K562 (cell line): ENCODE results near the gene ZNF778. TPM values are rescaled to one million over a fixed set of nuclear protein-coding genes. Genes with fewer than 3 reads are reported as not detected.
A peak's percentile ranks its signal among the peaks of the same experiment; 100 is the strongest.

Experiments used
- ATF3 ChIP-seq, 2 experiments: fragments of 450-650 bp in 1 of 2; sonication (generic) in 1 of 2; formaldehyde crosslinking in 1 of 2; IDR thresholded peaks in 1 of 2; conservative IDR thresholded peaks in 1 of 2; 2 replicates each; pipeline versions ENCODE4 v1.6.1 to v1.8.1; 2016 to 2023; ENCODE audit warnings: mild to moderate bottlenecking in 2 of 2, moderate library complexity in 2 of 2, inconsistent platforms in 1 of 2, missing genetic modification reagents in 1 of 2
- BRF2 ChIP-seq: IDR thresholded peaks from 3 replicates; pipeline ENCODE4 v1.6.1; 2011; ENCODE audit warnings: borderline replicate concordance, mild to moderate bottlenecking; ENCODE audit not compliant: insufficient read length, insufficient read depth
- COPS2 ChIP-seq: fragments of 450-650 bp; conservative IDR thresholded peaks from 2 replicates; pipeline ENCODE4 v1.6.1; 2016; ENCODE audit warnings: mild to moderate bottlenecking, moderate library complexity
- CREM ChIP-seq: IDR thresholded peaks from 2 replicates; pipeline ENCODE4 v1.6.1; 2014; ENCODE audit warnings: antibody characterized with exemption, low read depth
- CXXC5 ChIP-seq: fragments of 250-450 bp; sonication (Bioruptor Pico); IDR thresholded peaks from 2 replicates; pipeline ENCODE4 v1.8.0; 2022; ENCODE audit warnings: inconsistent platforms, mild to moderate bottlenecking, moderate library complexity
- DNMT1 ChIP-seq: fragments of 450-650 bp; IDR thresholded peaks from 2 replicates; pipeline ENCODE4 v1.6.1; 2016; ENCODE audit warnings: antibody characterized with exemption, mild to moderate bottlenecking
- GABPB2 ChIP-seq: fragments of 250-450 bp; sonication (Bioruptor Pico); conservative IDR thresholded peaks from 2 replicates; pipeline ENCODE4 v1.5.1; 2021; ENCODE audit warnings: mild to moderate bottlenecking
- MLLT1 ChIP-seq, 2 experiments: fragments of 450-650 bp; IDR thresholded peaks; 2 replicates each; pipeline ENCODE4 v1.6.1; 2016
- MXI1 ChIP-seq: IDR thresholded peaks from 2 replicates; pipeline ENCODE4 v1.6.1; 2011; ENCODE audit warnings: low read depth, mild to moderate bottlenecking, improper control_type of control experiment, low read length
- NR4A1 ChIP-seq, 2 experiments: fragments of 250-450 bp in 1 of 2; fragments of 450-650 bp in 1 of 2; sonication (Bioruptor Pico) in 1 of 2; IDR thresholded peaks; 2 replicates each; pipeline versions ENCODE4 v1.4.0 to v1.6.1; 2016 to 2020; ENCODE audit warnings: mild to moderate bottlenecking in 2 of 2, missing compliant biosample characterization in 1 of 2, missing genetic modification characterization in 1 of 2, moderate library complexity in 1 of 2
- RAD51 ChIP-seq: fragments of 450-650 bp; IDR thresholded peaks from 2 replicates; pipeline ENCODE4 v1.7.1; 2016; ENCODE audit warnings: low read depth, mild to moderate bottlenecking, borderline replicate concordance
- RBM39 ChIP-seq: fragments of 200-400 bp; formaldehyde crosslinking; optimal IDR thresholded peaks from 2 replicates; pipeline ENCODE3; 2018; ENCODE audit warnings: low read depth, low read length
- SIRT6 ChIP-seq: IDR thresholded peaks from one replicate; pipeline ENCODE4 v1.6.1; 2012; ENCODE audit warnings: low read depth, mild to moderate bottlenecking, control low read depth, inconsistent platforms, low read length, moderate library complexity
- SNRNP70 ChIP-seq: fragments of 200-400 bp; formaldehyde crosslinking; optimal IDR thresholded peaks from 2 replicates; pipeline ENCODE3; 2017; ENCODE audit warnings: low read depth, low read length
- SUPT5H ChIP-seq: fragments of 450-650 bp; IDR thresholded peaks from 2 replicates; pipeline ENCODE4 v1.6.1; 2016
- TRIM24 ChIP-seq, 2 experiments: fragments of 450-650 bp; IDR thresholded peaks; 2 replicates each; pipeline ENCODE4 v1.6.1; 2016
- ZNF316 ChIP-seq: fragments of 450-650 bp; IDR thresholded peaks from 2 replicates; pipeline ENCODE4 v1.6.1; 2016
- ZNF354B ChIP-seq: fragments of 250-450 bp; sonication (Bioruptor Pico); IDR thresholded peaks from 2 replicates; pipeline ENCODE4 v1.4.0; 2020
- ZNF398 ChIP-seq: fragments of 250-450 bp; sonication (Bioruptor Pico); IDR thresholded peaks from 2 replicates; pipeline ENCODE4 v1.8.0; 2021; ENCODE audit warnings: moderate library complexity, mild to moderate bottlenecking, inconsistent platforms
- polyA plus RNA-seq, 8 experiments: library from polyadenylated mRNA; depleted of rRNA in 4 of 8; stranded (reverse) in 5 of 8; unstranded in 3 of 8; fragments of >200 nt; fragmentation: Nextera tagmentation in 2 of 8; fragmentation: Illumina TruSeq in 1 of 8; extraction: Ambion mirVana in 2 of 8; extraction: Trizol in 1 of 8; gene quantifications; 2 replicates each; pipeline versions ENCODE4 v1.2.1 to v1.2.3, GENCODE V29; 2011 to 2014; ENCODE audit warnings: inconsistent platforms in 1 of 8, missing spikeins in 1 of 8
- total RNA-seq, 7 experiments: library from RNA; depleted of rRNA in 6 of 7; stranded (reverse); fragments of >200 nt in 6 of 7; fragmentation: Illumina TruSeq in 2 of 7; extraction: Trizol in 2 of 7; gene quantifications; 2 replicates each; pipeline versions ENCODE4 v1.2.1 to v1.2.3, GENCODE V29; 2011 to 2021; ENCODE audit warnings: low replicate concordance in 1 of 7
- TF ChIP-seq, protein P1 (sequence below): fragments of 450-650 bp; IDR thresholded peaks from 2 replicates; pipeline ENCODE4 v1.6.1; 2016; ENCODE audit warnings: low read depth, mild to moderate bottlenecking, moderate library complexity

ZNF778 gene
- total and polyA plus RNA-seq, 9 of the 15 experiments (the other 6 are each of a cell fraction or from before 2014, with no cell fraction given): 0.70 to 60.6 (median 7.5) TPM

DNA sequence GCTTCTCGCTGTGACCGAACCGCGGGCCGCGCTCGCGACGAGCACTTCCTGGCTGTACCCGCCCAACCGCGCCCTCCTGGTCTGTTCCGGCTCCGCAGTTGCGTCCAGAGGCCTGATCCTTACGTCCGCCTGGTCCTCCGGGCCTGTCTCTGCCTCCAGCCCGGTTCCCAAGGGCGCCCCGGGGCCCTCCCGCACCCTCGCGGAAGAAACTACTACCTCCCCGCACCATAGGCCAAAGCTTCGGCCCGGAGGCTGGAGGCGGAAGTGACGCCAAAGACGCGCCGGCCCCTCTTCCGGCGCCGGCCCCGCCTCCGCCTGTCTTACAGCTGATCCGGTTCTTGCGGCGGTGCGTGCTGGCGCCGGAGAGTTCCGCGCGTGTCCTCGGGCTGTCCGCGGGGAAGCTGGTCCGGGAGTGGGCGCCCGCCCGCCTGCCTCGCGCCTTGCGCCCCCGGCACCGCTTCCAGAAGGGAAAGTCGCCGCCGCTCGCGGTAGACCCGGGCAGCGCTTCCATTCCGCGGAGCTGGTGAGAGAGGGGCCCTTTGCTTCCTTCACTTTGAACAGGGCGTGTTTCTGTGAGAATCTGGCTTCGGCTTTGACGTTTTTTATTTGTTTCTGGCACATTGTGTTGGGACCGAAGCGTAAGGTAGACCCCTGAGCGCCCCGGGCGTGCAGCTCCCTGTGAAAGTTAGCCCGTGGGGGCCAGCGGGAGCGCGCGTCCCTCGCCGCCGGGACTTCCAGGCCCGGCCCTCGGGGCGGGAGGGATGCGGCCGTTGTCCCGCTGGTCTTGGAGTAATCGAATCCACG is at the start of gene ZNF778 (continued):
- TF ChIP-seq ZNF398 (CRISPR knock-in tag) (no peak), RAD51 (no peak), MXI1 (0 out of 2 replicates have a peak, but pooled peaks have one; percentile 51), MLLT1 (IDR thresholded peaks at IDR 0.05) (peak in 1 of 2 experiments; percentile 68; a peak in 2 of 4 replicates), RBM39 (no peak), SUPT5H (peak; percentile 90), SIRT6 (no peak), NR4A1 (CRISPR knock-in tag; IDR thresholded peaks at IDR 0.05) (no peak), NR4A1 (tag; IDR thresholded peaks at IDR 0.05) (no peak), COPS2 (no peak), GABPB2 (CRISPR knock-in tag) (no peak), CXXC5 (CRISPR knock-in tag) (peak; percentile 88), SNRNP70 (no peak), ZNF316 (no peak), CREM (peak; percentile 97), BRF2 (no peak), TRIM24 (IDR thresholded peaks at IDR 0.05) (no peak), ATF3 (IDR thresholded peaks at IDR 0.05) (no peak), ATF3 (CRISPR knock-in tag; conservative IDR thresholded peaks at IDR 0.05) (no peak), ZNF354B (CRISPR knock-in tag) (no peak), DNMT1 (no peak)
- TF ChIP-seq, protein P1, sequence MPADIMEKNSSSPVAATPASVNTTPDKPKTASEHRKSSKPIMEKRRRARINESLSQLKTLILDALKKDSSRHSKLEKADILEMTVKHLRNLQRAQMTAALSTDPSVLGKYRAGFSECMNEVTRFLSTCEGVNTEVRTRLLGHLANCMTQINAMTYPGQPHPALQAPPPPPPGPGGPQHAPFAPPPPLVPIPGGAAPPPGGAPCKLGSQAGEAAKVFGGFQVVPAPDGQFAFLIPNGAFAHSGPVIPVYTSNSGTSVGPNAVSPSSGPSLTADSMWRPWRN: no peak
